Neural progenitor cell (in vitro differentiated cells): Measurements from ENCODE around the gene WWOX. TPM values are rescaled to one million over a fixed set of nuclear protein-coding genes. Genes with fewer than 3 reads are reported as not detected.

Experiments used
- DNase-seq: peaks from one replicate; pipeline ENCODE4 v3.0.0-alpha.2; 2016; ENCODE audit warnings: low spot score
- H2AFZ ChIP-seq: fragments of 200-600 bp; sonication (generic); replicated peaks from 2 replicates; pipeline ENCODE4 v1.6.1; 2016; ENCODE audit warnings: antibody characterized with exemption
- H3F3A ChIP-seq: fragments of 200-600 bp; sonication (generic); 2 replicates; pipeline ENCODE4 v1.6.1; 2016; ENCODE audit warnings: antibody characterized with exemption, low read depth
- H3K27ac ChIP-seq: fragments of 200-600 bp; sonication (generic); 2 replicates; pipeline ENCODE4 v1.5.1; 2016; ENCODE audit warnings: mild to moderate bottlenecking
- H3K27me3 ChIP-seq: fragments of 200-600 bp; sonication (generic); 2 replicates; pipeline ENCODE4 v1.6.1; 2016; ENCODE audit warnings: mild to moderate bottlenecking, moderate library complexity
- H3K36me3 ChIP-seq: fragments of 200-600 bp; sonication (generic); 2 replicates; pipeline ENCODE4 v1.5.1; 2016
- H3K4me1 ChIP-seq: fragments of 200-600 bp; sonication (generic); 2 replicates; pipeline ENCODE4 v1.6.1; 2016; ENCODE audit warnings: mixed run types
- H3K4me2 ChIP-seq: fragments of 200-600 bp; sonication (generic); 2 replicates; pipeline ENCODE4 v1.6.1; 2016
- H3K4me3 ChIP-seq: fragments of 200-600 bp; sonication (generic); 2 replicates; pipeline ENCODE4 v1.5.1; 2016
- H3K79me2 ChIP-seq: fragments of 200-600 bp; sonication (generic); 2 replicates; pipeline ENCODE4 v1.6.1; 2016; ENCODE audit warnings: low read depth
- H3K9ac ChIP-seq: fragments of 200-600 bp; sonication (generic); 2 replicates; pipeline ENCODE4 v1.6.1; 2016
- H3K9me3 ChIP-seq: fragments of 200-600 bp; sonication (generic); 2 replicates; pipeline ENCODE4 v1.5.1; 2016; ENCODE audit warnings: low read depth
- H4K20me1 ChIP-seq: fragments of 200-600 bp; sonication (generic); 2 replicates; pipeline ENCODE4 v1.6.1; 2016; ENCODE audit warnings: low read depth
- H3K27ac Mint-ChIP-seq: 3 replicates; pipeline ENCODE4 v1.8.0; 2021; ENCODE audit warnings: mixed read lengths
- H3K27me3 Mint-ChIP-seq: 2 replicates; pipeline ENCODE4 v1.8.0; 2022; ENCODE audit warnings: low read depth, mild to moderate bottlenecking, inconsistent platforms, moderate library complexity, mixed read lengths; ENCODE audit not compliant: insufficient read depth
- H3K36me3 Mint-ChIP-seq: 3 replicates; pipeline ENCODE4 v1.8.0; 2021; ENCODE audit warnings: mixed read lengths
- H3K4me1 Mint-ChIP-seq: 3 replicates; pipeline ENCODE4 v1.8.0; 2021; ENCODE audit warnings: mixed read lengths
- H3K4me3 Mint-ChIP-seq: 3 replicates; pipeline ENCODE4 v1.8.0; 2021; ENCODE audit warnings: mild to moderate bottlenecking, moderate library complexity, mixed read lengths
- H3K9me3 Mint-ChIP-seq: 3 replicates; pipeline ENCODE4 v1.8.0; 2020; ENCODE audit warnings: mixed read lengths
- CTCF ChIP-seq: fragments of 200-600 bp; sonication (generic); IDR thresholded peaks from 2 replicates; pipeline ENCODE4 v1.5.1; 2017; ENCODE audit warnings: antibody characterized with exemption, mild to moderate bottlenecking
- EZH2 ChIP-seq: fragments of 200-600 bp; sonication (generic); IDR thresholded peaks from 2 replicates; pipeline ENCODE4 v1.6.1; 2017; ENCODE audit warnings: antibody characterized with exemption, mild to moderate bottlenecking, moderate library complexity
- EZH2phosphoT487 ChIP-seq: fragments of 200-600 bp; sonication (generic); IDR thresholded peaks from 2 replicates; pipeline ENCODE4 v1.6.1; 2017; ENCODE audit warnings: antibody characterized with exemption
- total RNA-seq: library from RNA; depleted of rRNA; stranded (reverse); fragments of >200 nt; gene quantifications from 2 replicates; pipeline ENCODE4 v1.2.3, GENCODE V29; 2015; ENCODE audit warnings: low replicate concordance

Gene WWOX
- total RNA-seq, 1 donor from 2014 or later = 63.7 TPM

GRCh38 chr16:78566397-78567073 is 467.1 kb downstream of the WWOX start:
- Histone ChIP-seq H3K9me3 (no peaks in the 10 kb centered on the region), H3K27me3 (no peaks in the 10 kb centered on the region), H3K9ac (no peak overlapping the region), H3K4me2 (no peak overlapping the region), H3F3A (no peaks in the 10 kb centered on the region), H3K27ac (no peak overlapping the region), H3K79me2 (no peaks in the 10 kb centered on the region), H3K4me1 (no peaks in the 10 kb centered on the region), H4K20me1 (no peaks in the 10 kb centered on the region), H2AFZ (no peak overlapping the region), H3K36me3 (no peaks in the 10 kb centered on the region), H3K4me3 (no peak overlapping the region)
- Mint-ChIP-seq H3K4me3 (no peak overlapping the region), H3K27ac (no peak overlapping the region), H3K36me3 (no peaks in the 10 kb centered on the region), H3K9me3 (peaks cover 4% of the 10 kb centered on the region), H3K4me1 (peaks cover 5% of the 10 kb centered on the region), H3K27me3 (peaks cover 6% of the 10 kb centered on the region)
- TF ChIP-seq CTCF (no peak), EZH2phosphoT487 (no peak), EZH2 (no peak)
- no peak for DNase-seq

GRCh38 chr16:78570399-78571141 is 471.1 kb downstream of the WWOX start:
- peaks cover 5% of the 10 kb centered on the region for H3K4me1 Mint-ChIP-seq
- no peak overlapping the region for H3K4me3 Mint-ChIP-seq
- Histone ChIP-seq H3K79me2 (no peaks in the 10 kb centered on the region), H3K4me3 (no peak overlapping the region), H3K9me3 (no peaks in the 10 kb centered on the region), H3K27me3 (no peaks in the 10 kb centered on the region), H3K9ac (no peak overlapping the region), H3K4me2 (no peak overlapping the region), H4K20me1 (no peaks in the 10 kb centered on the region), H3F3A (no peaks in the 10 kb centered on the region), H3K27ac (no peak overlapping the region), H3K4me1 (no peaks in the 10 kb centered on the region), H2AFZ (no peak overlapping the region), H3K36me3 (no peaks in the 10 kb centered on the region)
- H3K27me3 Mint-ChIP-seq = peaks cover 2% of the 10 kb centered on the region
- TF ChIP-seq EZH2 (no peak), EZH2phosphoT487 (no peak), CTCF (no peak)
- no peak overlapping the region for H3K27ac Mint-ChIP-seq
- no peaks in the 10 kb centered on the region for H3K36me3 Mint-ChIP-seq
- DNase-seq = no peak
- H3K9me3 Mint-ChIP-seq = peaks cover under 1% of the 10 kb centered on the region

GRCh38 chr16:78571434-78571833 is 472.0 kb downstream of the WWOX start:
- Histone ChIP-seq H3K9me3 (no peaks in the 10 kb centered on the region), H3K79me2 (no peaks in the 10 kb centered on the region), H3K4me2 (no peak overlapping the region), H3F3A (no peaks in the 10 kb centered on the region), H3K27me3 (no peaks in the 10 kb centered on the region), H3K9ac (no peak overlapping the region), H2AFZ (no peak overlapping the region), H3K36me3 (no peaks in the 10 kb centered on the region), H4K20me1 (no peaks in the 10 kb centered on the region), H3K4me1 (no peaks in the 10 kb centered on the region), H3K27ac (no peak overlapping the region), H3K4me3 (no peak overlapping the region)
- H3K4me1 Mint-ChIP-seq = peaks cover 5% of the 10 kb centered on the region
- H3K9me3 Mint-ChIP-seq = no peaks in the 10 kb centered on the region
- TF ChIP-seq CTCF (no peak), EZH2phosphoT487 (no peak), EZH2 (no peak)
- no peaks in the 10 kb centered on the region for H3K27me3 Mint-ChIP-seq
- no peaks in the 10 kb centered on the region for H3K36me3 Mint-ChIP-seq
- DNase-seq = no peak
- no peak overlapping the region for H3K4me3 Mint-ChIP-seq
- H3K27ac Mint-ChIP-seq = no peak overlapping the region
